Astrocyte (in vitro differentiated cells and primary cell): ENCODE data around the gene VPS72. TPM values are rescaled to one million over a fixed set of nuclear protein-coding genes. Genes with fewer than 3 reads are reported as not detected.

Experiments
- DNase-seq: peaks from one replicate; pipeline ENCODE4 v3.0.0-alpha.2; 2010; ENCODE audit warnings: low read depth
- FAIRE-seq: peaks from 2 replicates; lab custom pipeline; 2011; peaks lifted over from hg19 to GRCh38; lab: Jason Lieb, UNC
- H2AFZ ChIP-seq: 2 replicates; pipeline ENCODE4 v1.6.0; 2012; ENCODE audit warnings: low read depth, low read length, inconsistent platforms
- H3K27ac ChIP-seq: 2 replicates; pipeline ENCODE4 v1.5.1; 2011; ENCODE audit warnings: low read depth, low read length, inconsistent platforms
- H3K27me3 ChIP-seq: 2 replicates; pipeline ENCODE4 v1.6.0; 2011; ENCODE audit warnings: low read length, inconsistent platforms; ENCODE audit not compliant: insufficient read depth
- H3K36me3 ChIP-seq: 2 replicates; pipeline ENCODE4 v1.5.1; 2011; ENCODE audit warnings: low read length, inconsistent platforms; ENCODE audit not compliant: insufficient read depth
- H3K4me1 ChIP-seq: 2 replicates; pipeline ENCODE4 v1.5.1; 2011; ENCODE audit warnings: low read length, inconsistent platforms; ENCODE audit not compliant: insufficient read depth
- H3K4me2 ChIP-seq: 2 replicates; pipeline ENCODE4 v1.6.0; 2012; ENCODE audit warnings: low read length, inconsistent platforms
- H3K4me3 ChIP-seq: 2 replicates; pipeline ENCODE4 v1.5.1; 2011; ENCODE audit warnings: low read depth, mild to moderate bottlenecking, low read length, inconsistent platforms; ENCODE audit not compliant: insufficient read depth
- H3K79me2 ChIP-seq: 2 replicates; pipeline ENCODE4 v1.6.0; 2012; ENCODE audit warnings: mild to moderate bottlenecking, low read length, inconsistent platforms; ENCODE audit not compliant: insufficient read depth
- H3K9ac ChIP-seq: 2 replicates; pipeline ENCODE4 v1.6.0; 2012; ENCODE audit warnings: mild to moderate bottlenecking, low read length, inconsistent platforms
- H3K9me3 ChIP-seq: 2 replicates; pipeline ENCODE4 v1.5.1; 2012; ENCODE audit warnings: low read depth, mild to moderate bottlenecking, low read length, inconsistent platforms; ENCODE audit not compliant: insufficient read depth
- H4K20me1 ChIP-seq: 2 replicates; pipeline ENCODE4 v1.6.0; 2012; ENCODE audit warnings: low read length, inconsistent platforms; ENCODE audit not compliant: insufficient read depth
- H3K27ac Mint-ChIP-seq: one replicate; pipeline ENCODE4 v1.8.0; 2021; ENCODE audit warnings: mild to moderate bottlenecking, mixed read lengths; ENCODE audit not compliant: unreplicated experiment
- H3K27me3 Mint-ChIP-seq: one replicate; pipeline ENCODE4 v1.8.0; 2021; ENCODE audit warnings: low read depth, mixed read lengths; ENCODE audit not compliant: unreplicated experiment
- H3K36me3 Mint-ChIP-seq: one replicate; pipeline ENCODE4 v1.8.0; 2021; ENCODE audit warnings: low read depth, mixed read lengths; ENCODE audit not compliant: unreplicated experiment
- H3K4me1 Mint-ChIP-seq: one replicate; pipeline ENCODE4 v1.8.0; 2021; ENCODE audit warnings: low read depth, mixed read lengths; ENCODE audit not compliant: unreplicated experiment
- H3K4me3 Mint-ChIP-seq: one replicate; pipeline ENCODE4 v1.8.0; 2021; ENCODE audit warnings: mild to moderate bottlenecking, moderate library complexity, mixed read lengths; ENCODE audit not compliant: unreplicated experiment
- H3K9me3 Mint-ChIP-seq: one replicate; pipeline ENCODE4 v1.8.0; 2021; ENCODE audit warnings: mild to moderate bottlenecking, mixed read lengths; ENCODE audit not compliant: unreplicated experiment
- EZH2 ChIP-seq: IDR thresholded peaks from 2 replicates; pipeline ENCODE4 v1.6.1; 2012; ENCODE audit warnings: mild to moderate bottlenecking, low read length, inconsistent platforms; ENCODE audit not compliant: insufficient read depth
- total RNA-seq: library from RNA; stranded (reverse); gene quantifications from 2 replicates; pipeline ENCODE4 v1.2.1, GENCODE V29; 2021
- TF ChIP-seq, protein P1 (sequence below): IDR thresholded peaks from 2 replicates; pipeline ENCODE4 v1.5.1; 2011; ENCODE audit warnings: low read depth, mild to moderate bottlenecking, inconsistent platforms, low read length, moderate library complexity; ENCODE audit not compliant: insufficient read depth

Gene VPS72
- total RNA-seq, 1 donor from 2014 or later = 59.0 TPM

- Mint-ChIP-seq H3K4me3 (no peak overlapping the region), H3K36me3 (peaks cover 35% of the 10 kb centered on the region), H3K27me3 (peaks cover 28% of the 10 kb centered on the region), H3K9me3 (peaks cover 2% of the 10 kb centered on the region), H3K4me1 (no peaks in the 10 kb centered on the region), H3K27ac (no peak overlapping the region)
- Histone ChIP-seq H3K4me1 (no peaks in the 10 kb centered on the region), H3K36me3 (no peaks in the 10 kb centered on the region), H4K20me1 (no peaks in the 10 kb centered on the region), H3K9ac (no peak overlapping the region), H2AFZ (no peak overlapping the region), H3K27me3 (no peaks in the 10 kb centered on the region), H3K79me2 (no peaks in the 10 kb centered on the region), H3K27ac (no peak overlapping the region), H3K4me2 (no peak overlapping the region), H3K4me3 (no peak overlapping the region), H3K9me3 (no peaks in the 10 kb centered on the region)
- FAIRE-seq = no peak
- TF ChIP-seq EZH2 = no peak
- TF ChIP-seq, protein P1, sequence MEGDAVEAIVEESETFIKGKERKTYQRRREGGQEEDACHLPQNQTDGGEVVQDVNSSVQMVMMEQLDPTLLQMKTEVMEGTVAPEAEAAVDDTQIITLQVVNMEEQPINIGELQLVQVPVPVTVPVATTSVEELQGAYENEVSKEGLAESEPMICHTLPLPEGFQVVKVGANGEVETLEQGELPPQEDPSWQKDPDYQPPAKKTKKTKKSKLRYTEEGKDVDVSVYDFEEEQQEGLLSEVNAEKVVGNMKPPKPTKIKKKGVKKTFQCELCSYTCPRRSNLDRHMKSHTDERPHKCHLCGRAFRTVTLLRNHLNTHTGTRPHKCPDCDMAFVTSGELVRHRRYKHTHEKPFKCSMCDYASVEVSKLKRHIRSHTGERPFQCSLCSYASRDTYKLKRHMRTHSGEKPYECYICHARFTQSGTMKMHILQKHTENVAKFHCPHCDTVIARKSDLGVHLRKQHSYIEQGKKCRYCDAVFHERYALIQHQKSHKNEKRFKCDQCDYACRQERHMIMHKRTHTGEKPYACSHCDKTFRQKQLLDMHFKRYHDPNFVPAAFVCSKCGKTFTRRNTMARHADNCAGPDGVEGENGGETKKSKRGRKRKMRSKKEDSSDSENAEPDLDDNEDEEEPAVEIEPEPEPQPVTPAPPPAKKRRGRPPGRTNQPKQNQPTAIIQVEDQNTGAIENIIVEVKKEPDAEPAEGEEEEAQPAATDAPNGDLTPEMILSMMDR = no peak
- DNase-seq = no peak
Observed at GRCh38 chr1:151137789-151138188, 52.2 kb downstream of the VPS72 start.

DNA sequence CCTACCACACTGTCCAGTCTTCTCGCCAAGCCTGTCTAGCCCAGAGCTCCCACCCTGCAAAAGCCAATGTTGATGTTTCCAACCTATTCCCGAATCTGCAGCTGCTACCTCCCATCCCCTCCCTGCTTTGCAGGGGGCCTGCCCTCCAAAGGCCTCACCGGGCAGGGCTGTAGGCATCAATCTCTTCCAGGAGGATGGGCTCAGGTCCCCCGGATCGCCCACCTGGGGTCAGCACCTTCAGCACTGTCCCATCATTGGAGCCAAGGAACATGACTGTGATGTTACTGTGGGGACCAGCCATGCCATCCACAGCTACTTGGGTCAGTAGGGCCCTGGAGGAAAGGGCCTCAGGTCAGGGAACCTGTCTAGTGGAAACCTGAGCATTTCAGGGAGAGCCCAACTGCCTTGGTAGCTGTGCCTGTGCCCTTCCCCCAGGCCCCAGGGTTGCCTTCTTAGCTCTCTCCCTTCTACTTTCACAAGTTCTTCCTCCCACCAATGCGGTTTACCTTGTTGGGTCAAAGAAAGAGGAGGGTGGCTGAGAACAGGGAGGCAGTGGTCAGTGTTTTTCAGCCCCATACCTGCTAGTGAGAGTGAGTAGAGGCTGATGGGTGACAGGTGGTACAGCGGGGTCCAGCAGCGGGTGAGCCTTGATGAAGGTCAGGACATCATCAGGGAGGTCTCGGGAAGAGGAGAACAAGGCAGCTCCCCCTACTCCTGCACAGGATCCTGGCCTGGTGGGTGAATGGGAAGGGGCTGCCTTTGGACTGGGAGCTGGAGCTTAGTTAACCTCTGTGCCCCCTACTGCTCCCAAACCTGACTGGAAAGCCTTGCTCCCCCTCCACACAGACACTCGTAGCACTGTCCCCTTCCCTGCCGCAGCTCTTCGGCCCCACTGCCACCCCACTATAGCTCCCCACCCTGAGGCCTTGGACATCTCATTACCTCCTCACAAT is 54.3 kb downstream of the VPS72 start:
- Histone ChIP-seq H3K36me3 (no peaks in the 10 kb centered on the region), H3K27ac (no peak overlapping the region), H3K4me3 (no peak overlapping the region), H2AFZ (no peak overlapping the region), H3K4me1 (peaks cover 9% of the 10 kb centered on the region), H4K20me1 (no peaks in the 10 kb centered on the region), H3K9ac (no peak overlapping the region), H3K4me2 (no peak overlapping the region), H3K9me3 (no peaks in the 10 kb centered on the region), H3K79me2 (no peaks in the 10 kb centered on the region), H3K27me3 (peaks cover 2% of the 10 kb centered on the region)
- H3K4me1 Mint-ChIP-seq = no peaks in the 10 kb centered on the region
- TF ChIP-seq, protein P1 = no peak
- no peak for TF ChIP-seq EZH2
- H3K27ac Mint-ChIP-seq = no peak overlapping the region
- FAIRE-seq (no peak), DNase-seq (no peak)
- peaks cover 35% of the 10 kb centered on the region for H3K36me3 Mint-ChIP-seq
- H3K9me3 Mint-ChIP-seq = peaks cover 2% of the 10 kb centered on the region
- H3K4me3 Mint-ChIP-seq = no peak overlapping the region
- H3K27me3 Mint-ChIP-seq = peaks cover 41% of the 10 kb centered on the region

DNA sequence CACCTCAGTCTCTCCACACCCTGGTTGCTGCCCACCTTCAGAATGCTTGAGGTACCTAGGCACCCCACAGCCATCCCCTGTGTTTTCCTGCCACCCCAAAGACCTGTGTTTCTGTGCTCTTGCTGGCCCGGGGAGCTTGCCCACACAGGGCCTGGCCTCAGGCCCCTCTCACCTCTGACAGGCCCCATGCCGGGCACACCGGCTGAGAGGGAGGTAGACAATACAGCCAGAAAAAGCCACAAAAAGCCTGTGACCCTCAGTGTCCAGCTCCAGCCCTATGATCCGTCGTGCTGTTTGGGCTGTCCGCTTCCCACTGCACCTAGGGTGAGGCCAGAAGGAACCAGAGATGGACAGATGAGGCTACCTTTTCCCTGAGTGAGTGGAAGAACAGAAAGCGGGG is 55.0 kb downstream of the VPS72 start:
- no peak overlapping the region for H3K4me2 ChIP-seq
- H3K36me3 Mint-ChIP-seq = peaks cover 35% of the 10 kb centered on the region
- H3K4me1 ChIP-seq = peaks cover 9% of the 10 kb centered on the region
- H3K27me3 Mint-ChIP-seq = peaks cover 44% of the 10 kb centered on the region
- no peaks in the 10 kb centered on the region for H3K36me3 ChIP-seq
- H4K20me1 ChIP-seq = no peaks in the 10 kb centered on the region
- no peak overlapping the region for H2AFZ ChIP-seq
- no peak for FAIRE-seq
- H3K9me3 ChIP-seq = no peaks in the 10 kb centered on the region
- H3K4me3 Mint-ChIP-seq = no peak overlapping the region
- TF ChIP-seq, protein P1 = no peak
- no peak for TF ChIP-seq EZH2
- no peak overlapping the region for H3K4me3 ChIP-seq
- H3K4me1 Mint-ChIP-seq = no peaks in the 10 kb centered on the region
- H3K27ac ChIP-seq = no peak overlapping the region
- no peak overlapping the region for H3K27ac Mint-ChIP-seq
- peaks cover 2% of the 10 kb centered on the region for H3K9me3 Mint-ChIP-seq
- DNase-seq = no peak
- no peaks in the 10 kb centered on the region for H3K79me2 ChIP-seq
- H3K27me3 ChIP-seq = peaks cover 2% of the 10 kb centered on the region
- no peak overlapping the region for H3K9ac ChIP-seq
